GM21737 (cell line): ENCODE data around the gene PRDM15.

Source experiments
- ATAC-seq: cut with Tn5 transposase; IDR thresholded peaks from one replicate; pipeline ENCODE4 v1.9.1; 2021; ENCODE audit warnings: mild to moderate bottlenecking, moderate library complexity; ENCODE audit not compliant: unreplicated experiment

Gene PRDM15

GRCh38 chr21:41913230-41913629, 34.1 kb upstream of the PRDM15 start:
- ATAC-seq = no peak

- ATAC-seq = no peak
Observed at GRCh38 chr21:41908829-41909228, 29.7 kb upstream of the PRDM15 start.

- no peak for ATAC-seq
Observed at GRCh38 chr21:41907496-41908258, 28.5 kb upstream of the PRDM15 start.

- no peak for ATAC-seq
Observed at GRCh38 chr21:41906770-41907169, 27.6 kb upstream of the PRDM15 start.

- no peak for ATAC-seq
Observed at GRCh38 chr21:41903559-41904351, 24.6 kb upstream of the PRDM15 start.

- ATAC-seq = no peak
Observed at GRCh38 chr21:41902946-41903345, 23.8 kb upstream of the PRDM15 start.

- no peak for ATAC-seq
Observed at GRCh38 chr21:41901782-41902181, 22.6 kb upstream of the PRDM15 start.

GRCh38 chr21:41901099-41901498, 22.0 kb upstream of the PRDM15 start:
- ATAC-seq = no peak

- ATAC-seq = no peak
Observed at GRCh38 chr21:41900401-41900800, 21.3 kb upstream of the PRDM15 start.

- ATAC-seq = no peak
Observed at GRCh38 chr21:41899426-41900202, 20.5 kb upstream of the PRDM15 start.

GRCh38 chr21:41898998-41899397, 19.9 kb upstream of the PRDM15 start:
- ATAC-seq = no peak

GRCh38 chr21:41897700-41898099, 18.6 kb upstream of the PRDM15 start:
- ATAC-seq = no peak

- no peak for ATAC-seq
Observed at GRCh38 chr21:41897047-41897669, 18.0 kb upstream of the PRDM15 start.

GRCh38 chr21:41895643-41896493, 16.7 kb upstream of the PRDM15 start:
- no peak for ATAC-seq

- ATAC-seq = no peak
Observed at GRCh38 chr21:41894922-41895557, 15.9 kb upstream of the PRDM15 start.

- no peak for ATAC-seq
Observed at GRCh38 chr21:41894511-41894910, 15.4 kb upstream of the PRDM15 start.

GRCh38 chr21:41892726-41893125, 13.6 kb upstream of the PRDM15 start:
- ATAC-seq = no peak

- no peak for ATAC-seq
Observed at GRCh38 chr21:41891132-41891531, 12.0 kb upstream of the PRDM15 start.

GRCh38 chr21:41890355-41890754, 11.2 kb upstream of the PRDM15 start:
- ATAC-seq = no peak
